HG02885 (cell line): ENCODE data around the gene TSC1.

ENCODE experiments used
- ATAC-seq: cut with Tn5 transposase; IDR thresholded peaks from one replicate; pipeline ENCODE4 v1.9.1; 2021; ENCODE audit warnings: mild to moderate bottlenecking; ENCODE audit not compliant: unreplicated experiment, poor library complexity

TSC1 gene

GRCh38 chr9:132873403-132873802 lies 71.0 kb downstream of the TSC1 start:
- ATAC-seq, result no peak

DNA sequence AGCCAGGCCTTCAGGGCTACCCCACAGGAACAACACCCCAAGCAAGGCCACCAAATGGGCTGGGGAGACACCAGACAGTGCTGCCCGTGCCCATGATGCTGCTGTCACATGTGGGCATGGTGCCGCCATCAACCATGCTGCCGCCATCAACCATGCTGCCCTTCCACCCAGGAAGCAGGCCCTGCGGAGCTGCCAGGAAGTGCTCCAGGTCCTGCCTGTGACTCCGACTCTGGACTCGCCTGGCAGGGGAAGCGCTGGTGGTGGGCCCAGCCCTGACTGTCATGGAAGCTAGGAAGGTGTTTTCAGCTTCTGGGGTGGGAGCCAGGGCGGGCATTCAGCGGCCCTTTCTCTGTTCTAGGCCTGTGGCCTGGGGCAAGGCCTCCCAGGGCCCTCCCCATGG lies 75.2 kb downstream of the TSC1 start:
- no peak for ATAC-seq

DNA sequence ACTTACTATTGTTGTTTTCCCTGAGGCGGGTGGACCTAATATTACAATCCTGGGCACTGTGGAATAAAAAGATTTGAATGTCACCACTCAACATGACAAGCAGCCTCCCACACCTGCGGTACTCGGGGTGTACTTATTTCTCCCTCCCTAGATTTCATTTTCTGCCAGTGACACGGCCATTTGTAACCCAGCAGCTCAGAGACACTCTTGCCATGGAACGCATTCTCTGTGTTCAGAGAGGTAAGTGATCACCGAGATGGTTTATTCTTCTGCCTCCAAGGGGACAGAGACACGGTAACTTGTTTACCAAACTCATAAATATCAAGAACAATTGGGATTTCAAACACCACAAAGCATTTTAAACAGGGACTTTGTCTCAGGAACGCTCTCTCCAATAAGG lies 77.5 kb downstream of the TSC1 start:
- ATAC-seq, result no peak

DNA sequence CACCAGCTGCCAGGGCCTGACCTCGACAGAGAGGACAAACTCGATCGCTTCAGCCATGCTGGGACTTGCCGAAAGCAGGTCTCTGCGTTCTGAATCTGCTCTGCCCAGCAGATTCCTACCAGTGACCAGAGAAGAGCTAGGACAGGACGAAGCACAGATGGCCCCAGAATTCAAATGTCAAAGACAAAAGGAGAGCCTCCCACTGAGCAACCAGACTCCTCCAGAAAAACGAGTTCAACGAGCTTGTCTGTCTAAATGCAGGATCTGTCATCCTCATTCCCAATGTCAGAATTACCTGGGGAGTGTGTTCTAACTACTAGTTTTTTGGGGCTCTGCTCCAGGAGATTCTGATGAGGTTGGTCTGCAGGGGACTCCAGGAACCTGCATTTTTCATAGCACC lies 79.7 kb downstream of the TSC1 start:
- no peak for ATAC-seq

GRCh38 chr9:132864277-132864676 lies 80.1 kb downstream of the TSC1 start:
- ATAC-seq, result no peak

GRCh38 chr9:132863096-132863495 lies 81.3 kb downstream of the TSC1 start:
- ATAC-seq, result no peak

GRCh38 chr9:132862533-132862932 lies 81.9 kb downstream of the TSC1 start:
- no peak for ATAC-seq

GRCh38 chr9:132861666-132862065 lies 82.8 kb downstream of the TSC1 start:
- ATAC-seq, result no peak

GRCh38 chr9:132858751-132859150 lies 85.7 kb downstream of the TSC1 start:
- ATAC-seq, result no peak

DNA sequence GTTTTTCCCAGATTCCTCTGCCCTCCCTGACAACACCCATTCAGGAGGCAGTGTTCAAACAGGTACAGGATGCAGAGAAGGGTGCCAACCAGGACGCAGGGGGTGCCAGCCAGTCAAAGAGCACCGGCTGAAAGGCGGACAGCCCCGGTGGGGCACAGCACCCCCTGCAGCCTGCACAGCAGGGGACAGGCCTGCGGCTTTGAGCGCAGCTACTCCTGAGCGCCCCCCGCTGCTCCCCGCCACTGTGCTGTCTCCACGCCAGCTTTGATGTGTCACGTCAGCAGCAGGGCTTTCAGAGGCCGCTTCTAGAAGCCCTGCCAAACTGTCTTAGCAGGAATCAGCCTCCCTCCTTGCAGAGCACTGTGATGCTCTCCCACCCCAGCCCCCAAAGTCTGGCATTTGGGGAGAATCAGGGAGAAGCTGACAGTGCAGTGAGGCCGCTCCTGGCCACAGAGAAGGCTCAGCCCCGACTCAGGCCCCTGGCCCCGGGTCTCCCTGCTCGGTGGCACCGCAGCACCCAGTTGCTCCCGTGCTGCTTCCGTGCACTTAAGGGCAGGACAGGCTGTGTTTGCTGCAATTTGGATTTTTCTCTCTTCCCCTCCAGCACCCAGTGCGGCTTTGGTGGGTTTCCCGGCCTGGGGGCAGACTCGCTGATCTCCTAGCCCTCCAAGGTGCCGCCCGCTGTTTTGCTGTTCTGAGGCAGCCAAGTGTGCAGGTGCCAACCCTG lies 86.6 kb downstream of the TSC1 start:
- no peak for ATAC-seq

GRCh38 chr9:132857031-132857430 lies 87.4 kb downstream of the TSC1 start:
- no peak for ATAC-seq

GRCh38 chr9:132855904-132856303 lies 88.5 kb downstream of the TSC1 start:
- ATAC-seq, result no peak

DNA sequence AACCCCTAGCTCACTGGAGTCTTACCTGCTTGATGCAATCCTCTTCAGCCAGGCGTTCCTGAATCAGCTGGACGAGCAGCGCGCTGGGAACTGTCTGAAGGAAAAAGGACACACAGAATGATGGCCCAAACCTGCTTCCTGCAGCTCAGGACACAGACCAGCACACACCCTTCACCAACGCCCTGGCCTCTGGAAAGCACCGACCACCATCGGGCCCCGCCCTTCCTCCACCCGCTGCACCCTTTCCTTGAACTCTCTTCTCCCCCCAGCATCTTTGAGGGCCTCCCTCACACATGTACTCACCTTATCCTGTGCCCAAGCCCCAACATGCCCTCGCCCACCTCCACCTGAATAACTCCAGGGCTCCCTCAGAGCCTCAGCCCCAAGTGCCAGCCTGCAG lies 89.6 kb downstream of the TSC1 start:
- no peak for ATAC-seq

DNA sequence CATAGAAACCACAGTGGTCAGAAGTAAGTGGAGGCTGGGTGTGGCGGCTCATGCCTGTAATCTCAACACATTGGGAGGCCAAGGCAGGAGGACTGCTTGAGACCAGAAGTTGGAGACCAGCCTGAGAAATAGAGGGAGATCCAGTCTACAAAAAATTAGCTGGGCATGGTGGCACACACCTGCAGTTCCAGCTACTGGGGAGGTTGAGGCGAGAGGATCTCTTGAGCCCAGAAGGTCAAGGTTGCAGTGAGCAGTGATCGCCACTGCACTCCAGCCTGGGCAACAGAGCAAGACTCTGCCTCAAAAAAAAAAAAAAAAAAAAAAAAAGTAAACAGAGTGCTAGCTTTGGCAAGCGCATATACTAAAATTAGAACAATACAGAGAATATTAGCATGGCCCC lies 90.9 kb downstream of the TSC1 start:
- ATAC-seq, result no peak

DNA sequence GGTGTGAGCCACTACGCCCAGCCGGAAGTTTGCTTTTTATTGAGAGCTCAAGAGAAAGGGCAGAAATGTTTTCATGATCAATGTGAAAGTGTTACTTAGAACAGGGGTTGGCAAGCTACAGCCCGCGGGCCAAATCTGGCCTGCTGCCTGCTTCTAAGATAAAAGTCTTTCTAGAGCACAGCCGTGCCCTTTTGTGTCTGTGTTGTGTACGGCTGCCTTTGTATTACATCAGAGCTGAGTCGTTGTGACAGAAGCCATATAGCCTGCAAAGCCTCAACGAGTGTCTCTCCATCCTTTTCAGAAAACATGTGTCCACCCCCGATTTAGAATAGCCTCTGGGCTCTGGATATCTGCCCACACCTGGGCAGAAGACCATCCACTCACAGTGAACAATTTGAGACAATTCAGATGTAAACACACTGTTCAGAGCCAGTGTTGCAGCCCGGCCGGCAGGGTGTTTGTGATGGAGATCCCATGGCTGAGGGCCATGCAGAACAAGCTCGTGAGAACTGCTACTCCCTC lies 95.2 kb downstream of the TSC1 start:
- ATAC-seq, result no peak

GRCh38 chr9:132846918-132847515 lies 97.4 kb downstream of the TSC1 start:
- no peak for ATAC-seq

DNA sequence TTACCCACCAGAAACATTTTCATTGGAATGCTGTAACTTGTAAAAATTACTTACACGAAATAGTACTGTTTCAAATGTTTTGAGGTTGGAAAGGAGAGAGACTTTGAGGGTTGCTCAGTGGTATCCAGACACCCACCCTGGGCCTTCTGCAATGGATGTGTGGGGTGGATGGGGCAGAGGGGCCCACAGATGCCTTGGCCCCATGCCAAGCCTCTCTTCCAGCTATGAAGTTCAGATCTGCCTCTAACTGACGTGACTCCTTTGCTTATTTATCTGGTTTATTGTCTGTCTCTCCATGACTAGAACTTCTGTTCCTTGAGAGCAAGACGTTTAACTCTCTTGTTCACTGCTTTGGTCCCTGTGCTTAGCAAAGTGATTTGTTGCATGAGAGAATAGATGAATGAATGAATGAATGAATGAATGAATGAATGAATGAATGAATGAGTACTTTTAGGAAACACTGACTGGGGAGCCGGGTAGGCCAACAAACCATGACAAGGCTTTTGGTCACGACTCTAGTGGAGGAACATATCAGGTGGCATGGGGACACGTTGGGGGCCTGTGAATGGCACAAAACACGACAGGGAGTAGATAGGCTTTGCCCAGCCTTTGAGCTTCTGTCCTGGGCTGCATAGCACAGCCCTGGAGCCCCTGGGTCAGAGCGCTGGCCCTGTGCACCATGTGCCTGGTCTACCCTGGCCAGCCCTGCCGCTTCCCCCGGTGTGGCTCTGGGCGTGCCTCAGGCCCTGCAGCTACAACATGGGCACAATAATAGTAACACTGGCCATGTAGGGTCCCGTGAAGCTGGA lies 98.1 kb downstream of the TSC1 start:
- ATAC-seq, result no peak

DNA sequence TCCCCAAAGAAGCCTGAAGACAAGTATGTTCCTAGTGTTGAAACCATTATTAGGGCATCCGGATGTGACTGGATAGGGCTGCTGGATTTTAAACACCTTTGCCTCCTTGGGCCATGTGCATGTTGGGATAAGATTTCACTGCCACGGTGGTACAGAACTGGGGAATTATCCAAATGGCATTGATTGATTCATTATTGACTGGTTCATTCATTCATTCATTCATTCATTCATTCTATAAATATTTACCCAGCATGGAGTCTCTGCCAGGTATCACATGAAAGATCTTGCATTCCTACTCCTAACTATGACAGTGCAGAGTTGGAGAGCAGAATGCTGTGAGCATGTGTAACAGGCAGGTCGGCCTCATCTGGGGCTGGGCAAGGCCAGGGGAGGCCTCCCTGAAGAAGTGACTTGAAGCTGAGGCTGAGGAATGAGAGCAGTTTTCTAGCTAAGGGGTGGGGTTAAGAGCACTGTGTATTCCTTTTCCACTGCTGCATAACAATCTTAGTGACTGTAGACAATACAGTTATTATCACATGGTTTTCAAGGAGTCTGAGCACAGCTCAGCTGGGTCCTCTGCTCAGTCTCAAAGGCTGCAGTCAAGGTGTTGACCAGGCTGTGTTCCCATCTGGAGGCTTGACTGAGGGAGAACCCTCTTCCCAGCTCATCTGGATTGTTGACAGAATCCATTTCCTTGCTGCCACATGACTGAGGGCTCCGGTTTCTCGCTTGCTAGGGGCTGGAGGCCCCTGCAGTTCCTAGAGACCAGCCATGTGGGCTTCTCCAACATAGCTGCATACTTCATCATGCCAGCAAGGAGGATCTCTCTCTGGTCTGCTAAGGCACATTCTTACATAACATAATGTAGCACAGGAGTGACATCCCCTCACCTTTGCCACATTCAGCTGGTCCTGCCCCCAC lies 102.0 kb downstream of the TSC1 start:
- ATAC-seq, result no peak
